Liver (tissue), 9 donors: Measurements from ENCODE around the gene DBN1. TPM values are rescaled to one million over a fixed set of nuclear protein-coding genes. Genes with fewer than 3 reads are reported as not detected.
A peak's percentile ranks its signal among the peaks of the same experiment; 100 is the strongest.

Source experiments
- DNase-seq: peaks from one replicate; pipeline ENCODE4 v3.0.0-alpha.2; 2017; ENCODE audit warnings: low spot score
- H3K27ac ChIP-seq, 2 donors: one replicate each; pipeline ENCODE4 v1.7.0; 2013; ENCODE audit warnings: inconsistent platforms in 2 of 2, low read length in 2 of 2, control low read depth in 1 of 2, low read depth in 1 of 2, mild to moderate bottlenecking in 1 of 2
- H3K27me3 ChIP-seq, 4 donors: one replicate each; pipeline versions ENCODE4 v1.6.1 to v1.7.0; 2013; ENCODE audit warnings: low read length in 3 of 4, inconsistent platforms in 1 of 4, mild to moderate bottlenecking in 1 of 4, moderate library complexity in 1 of 4; ENCODE audit not compliant: control insufficient read depth in 4 of 4, insufficient read depth in 4 of 4
- H3K36me3 ChIP-seq, 4 donors: one replicate each; pipeline versions ENCODE4 v1.6.1 to v1.7.0; 2013; ENCODE audit warnings: low read length in 3 of 4, mild to moderate bottlenecking in 3 of 4, low read depth in 1 of 4, moderate library complexity in 1 of 4; ENCODE audit not compliant: control insufficient read depth in 4 of 4, insufficient read depth in 3 of 4
- H3K4me1 ChIP-seq, 4 donors: one replicate each; pipeline versions ENCODE4 v1.6.1 to v1.7.0; 2013; ENCODE audit warnings: low read length in 3 of 4, mild to moderate bottlenecking in 3 of 4, moderate library complexity in 1 of 4; ENCODE audit not compliant: control insufficient read depth in 4 of 4, insufficient read depth in 4 of 4
- H3K4me3 ChIP-seq, 3 donors: one replicate each; pipeline versions ENCODE4 v1.6.1 to v1.7.0; 2013; ENCODE audit warnings: low read length in 3 of 3, control low read depth in 1 of 3, low read depth in 1 of 3, mild to moderate bottlenecking in 1 of 3
- H3K9ac ChIP-seq, 2 donors: one replicate each; pipeline ENCODE4 v1.7.0; 2013; ENCODE audit warnings: low read length in 2 of 2, mild to moderate bottlenecking in 2 of 2, moderate library complexity in 2 of 2, control low read depth in 1 of 2, low read depth in 1 of 2
- H3K9me3 ChIP-seq, 4 donors: one replicate each; pipeline versions ENCODE4 v1.6.1 to v1.7.0; 2013; ENCODE audit warnings: low read length in 3 of 4; ENCODE audit not compliant: control insufficient read depth in 4 of 4
- EGR1 ChIP-seq, 2 donors: IDR thresholded peaks; 2 replicates each; pipeline ENCODE4 v1.6.1; 2016 to 2018; ENCODE audit warnings: antibody characterized with exemption in 2 of 2, low read depth in 2 of 2
- FOXA1 ChIP-seq: IDR thresholded peaks from 2 replicates; pipeline ENCODE4 v1.6.1; 2016; ENCODE audit warnings: antibody characterized with exemption
- FOXA2 ChIP-seq: IDR thresholded peaks from 2 replicates; pipeline ENCODE4 v1.6.1; 2016; ENCODE audit warnings: antibody characterized with exemption
- GABPA ChIP-seq, 2 donors: IDR thresholded peaks in 1 of 2; conservative IDR thresholded peaks in 1 of 2; 2 replicates each; pipeline ENCODE4 v1.6.1; 2016; ENCODE audit warnings: antibody characterized with exemption in 2 of 2, mild to moderate bottlenecking in 1 of 2, moderate library complexity in 1 of 2
- HNF4G ChIP-seq: IDR thresholded peaks from 2 replicates; pipeline ENCODE4 v1.6.1; 2016; ENCODE audit warnings: antibody characterized with exemption
- JUND ChIP-seq, 2 donors: IDR thresholded peaks; 2 replicates each; pipeline ENCODE4 v1.6.1; 2016; ENCODE audit warnings: antibody characterized with exemption in 2 of 2
- NR2F2 ChIP-seq: IDR thresholded peaks from 2 replicates; pipeline ENCODE4 v1.6.1; 2016; ENCODE audit warnings: antibody characterized with exemption
- RXRA ChIP-seq, 2 donors: IDR thresholded peaks; 2 replicates each; pipeline ENCODE4 v1.6.1; 2017 to 2018; ENCODE audit warnings: antibody characterized with exemption in 2 of 2, mild to moderate bottlenecking in 1 of 2
- SP1 ChIP-seq: IDR thresholded peaks from 2 replicates; pipeline ENCODE4 v1.6.1; 2018; ENCODE audit warnings: antibody characterized with exemption, mild to moderate bottlenecking
- TAF1 ChIP-seq: conservative IDR thresholded peaks from 2 replicates; pipeline ENCODE4 v1.6.1; 2016; ENCODE audit warnings: antibody characterized with exemption, mild to moderate bottlenecking
- YY1 ChIP-seq: IDR thresholded peaks from 2 replicates; pipeline ENCODE4 v1.6.1; 2016; ENCODE audit warnings: antibody characterized with exemption, mild to moderate bottlenecking
- WGBS: extraction: QIAGEN DNeasy Blood & Tissue Kit; methylation state at CpG from one replicate; pipeline ENCODE4 v1.1.7; 2013; 5-methylcytosine and 5-hydroxymethylcytosine counted together
- polyA plus RNA-seq, 2 donors: library from polyadenylated mRNA; stranded (reverse) in 1 of 2; unstranded in 1 of 2; fragments of 200-250 nt in 1 of 2; fragments of >200 nt in 1 of 2; fragmentation: Nextera tagmentation in 1 of 2; extraction: Ambion mirVana in 1 of 2; gene quantifications; one replicate each; pipeline versions ENCODE4 v1.2.1 to v1.2.3, GENCODE V29; 2013 to 2015
- total RNA-seq, 2 donors: library from RNA; depleted of rRNA; stranded (reverse); fragments of >200 nt; gene quantifications; one replicate each; pipeline ENCODE4 v1.2.3, GENCODE V29; 2014
- TF ChIP-seq, protein P1 (sequence below): IDR thresholded peaks from 2 replicates; pipeline ENCODE4 v1.6.1; 2016; ENCODE audit warnings: antibody characterized with exemption, mild to moderate bottlenecking
- TF ChIP-seq, protein P2 (sequence below): IDR thresholded peaks from 2 replicates; pipeline ENCODE4 v1.6.1; 2016; ENCODE audit warnings: antibody characterized with exemption
- TF ChIP-seq, protein P3 (sequence below): fragments of 150-350 bp; IDR thresholded peaks from 2 replicates; pipeline ENCODE4 v1.5.1; 2017; ENCODE audit warnings: improper control_type of control experiment, low read depth, low read length; ENCODE audit not compliant: missing input control
- TF ChIP-seq, protein P4 (sequence below): IDR thresholded peaks from 2 replicates; pipeline ENCODE4 v1.6.1; 2016; ENCODE audit warnings: antibody characterized with exemption
- TF ChIP-seq, protein P5 (sequence below): IDR thresholded peaks from 2 replicates; pipeline ENCODE4 v1.6.1; 2016; ENCODE audit warnings: antibody characterized with exemption
- donor health status: healthy.
- donor health status: healthy.
- donor health status: healthy.
- donor health status: healthy.
- donor health status: healthy.

Gene DBN1
- total and polyA plus RNA-seq, 4 donors = 1.5 to 4.9 (median 2.0) TPM

DNA sequence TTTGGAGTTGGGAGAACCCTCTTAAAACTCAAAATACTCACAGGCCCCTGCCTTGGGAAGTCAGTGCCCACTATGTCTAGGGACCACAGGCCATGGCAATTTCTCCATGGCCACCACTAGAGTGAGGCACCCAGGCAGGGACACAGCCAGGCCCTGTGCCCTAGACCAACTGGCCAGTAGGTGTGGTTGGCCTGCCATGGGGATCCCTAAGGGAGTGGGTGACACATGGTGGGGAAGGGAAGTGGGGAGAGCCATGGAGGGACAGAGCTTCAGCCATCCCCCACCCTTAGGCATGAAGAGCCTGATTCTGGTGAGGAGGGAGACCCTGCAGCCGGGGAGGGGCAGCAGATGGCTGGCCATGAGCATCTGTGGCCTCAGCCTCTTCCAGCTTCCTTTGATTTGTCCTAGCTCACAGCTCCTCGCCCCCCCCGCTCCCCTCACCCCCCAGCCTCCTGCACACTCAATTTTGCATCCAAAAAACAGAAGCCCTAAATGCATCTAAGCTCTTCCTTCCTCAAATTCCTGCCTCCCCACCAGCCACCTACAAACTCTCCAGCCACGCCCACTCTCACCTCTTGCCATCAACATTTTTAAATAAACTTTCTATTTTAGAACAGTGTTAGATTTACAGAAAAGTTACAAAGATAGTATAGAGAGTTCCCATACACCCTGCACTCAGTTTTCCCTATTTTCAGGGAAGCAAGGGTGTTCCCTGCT, 1.6 kb upstream of the DBN1 start:
- no peak for DNase-seq
- Histone ChIP-seq H3K9me3 (no peaks in the 10 kb centered on the region), H3K36me3 (no peaks in the 10 kb centered on the region), H3K4me3 (no peak overlapping the region), H3K9ac (no peak overlapping the region), H3K27me3 (no peaks in the 10 kb centered on the region), H3K4me1 (peaks cover 12 to 21% (median 12%) of the 10 kb centered on the region in 4 donors), H3K27ac (no peak overlapping the region)
- WGBS = 70% methylated on average over 4 of the region's 4 CpGs
- TF ChIP-seq, protein P1, sequence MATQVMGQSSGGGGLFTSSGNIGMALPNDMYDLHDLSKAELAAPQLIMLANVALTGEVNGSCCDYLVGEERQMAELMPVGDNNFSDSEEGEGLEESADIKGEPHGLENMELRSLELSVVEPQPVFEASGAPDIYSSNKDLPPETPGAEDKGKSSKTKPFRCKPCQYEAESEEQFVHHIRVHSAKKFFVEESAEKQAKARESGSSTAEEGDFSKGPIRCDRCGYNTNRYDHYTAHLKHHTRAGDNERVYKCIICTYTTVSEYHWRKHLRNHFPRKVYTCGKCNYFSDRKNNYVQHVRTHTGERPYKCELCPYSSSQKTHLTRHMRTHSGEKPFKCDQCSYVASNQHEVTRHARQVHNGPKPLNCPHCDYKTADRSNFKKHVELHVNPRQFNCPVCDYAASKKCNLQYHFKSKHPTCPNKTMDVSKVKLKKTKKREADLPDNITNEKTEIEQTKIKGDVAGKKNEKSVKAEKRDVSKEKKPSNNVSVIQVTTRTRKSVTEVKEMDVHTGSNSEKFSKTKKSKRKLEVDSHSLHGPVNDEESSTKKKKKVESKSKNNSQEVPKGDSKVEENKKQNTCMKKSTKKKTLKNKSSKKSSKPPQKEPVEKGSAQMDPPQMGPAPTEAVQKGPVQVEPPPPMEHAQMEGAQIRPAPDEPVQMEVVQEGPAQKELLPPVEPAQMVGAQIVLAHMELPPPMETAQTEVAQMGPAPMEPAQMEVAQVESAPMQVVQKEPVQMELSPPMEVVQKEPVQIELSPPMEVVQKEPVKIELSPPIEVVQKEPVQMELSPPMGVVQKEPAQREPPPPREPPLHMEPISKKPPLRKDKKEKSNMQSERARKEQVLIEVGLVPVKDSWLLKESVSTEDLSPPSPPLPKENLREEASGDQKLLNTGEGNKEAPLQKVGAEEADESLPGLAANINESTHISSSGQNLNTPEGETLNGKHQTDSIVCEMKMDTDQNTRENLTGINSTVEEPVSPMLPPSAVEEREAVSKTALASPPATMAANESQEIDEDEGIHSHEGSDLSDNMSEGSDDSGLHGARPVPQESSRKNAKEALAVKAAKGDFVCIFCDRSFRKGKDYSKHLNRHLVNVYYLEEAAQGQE = no peak
- TF ChIP-seq EGR1 (IDR thresholded peaks at IDR 0.05; ENCODE audit: low read depth in 2 of 2) (no peak), RXRA (IDR thresholded peaks at IDR 0.05) (no peak), JUND (IDR thresholded peaks at IDR 0.05) (no peak), TAF1 (no peak), HNF4G (no peak), FOXA1 (no peak)
- TF ChIP-seq, protein P2, sequence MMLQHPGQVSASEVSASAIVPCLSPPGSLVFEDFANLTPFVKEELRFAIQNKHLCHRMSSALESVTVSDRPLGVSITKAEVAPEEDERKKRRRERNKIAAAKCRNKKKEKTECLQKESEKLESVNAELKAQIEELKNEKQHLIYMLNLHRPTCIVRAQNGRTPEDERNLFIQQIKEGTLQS = no peak

DNA sequence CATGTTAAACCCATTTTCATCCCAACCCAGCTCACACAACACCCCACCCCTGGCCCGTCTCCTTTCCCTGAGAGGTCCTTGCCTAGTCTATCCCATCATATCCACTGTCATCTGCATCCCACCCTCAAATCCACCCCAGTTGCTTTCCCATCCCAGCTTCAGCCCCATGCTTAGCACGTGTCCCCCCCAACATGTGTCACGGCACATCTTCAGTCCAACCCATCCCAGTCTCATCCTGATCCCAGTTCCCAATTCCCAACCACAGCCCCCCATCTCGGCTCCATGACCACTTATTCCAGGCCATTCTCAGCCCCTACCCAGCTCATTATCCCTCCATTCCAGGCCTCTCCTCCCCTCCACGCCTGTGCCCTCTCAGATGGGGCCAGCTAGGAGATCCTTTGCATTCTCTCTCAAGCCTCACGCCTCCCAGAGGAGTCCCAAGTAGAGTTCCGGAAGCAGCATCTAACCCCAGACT, 605 bp upstream of the DBN1 start:
- Histone ChIP-seq H3K4me1 (peaks cover 3 to 11% (median 5%) of the 10 kb centered on the region in 4 donors), H3K9me3 (no peaks in the 10 kb centered on the region), H3K27me3 (no peaks in the 10 kb centered on the region), H3K27ac (no peak overlapping the region), H3K4me3 (no peak overlapping the region), H3K36me3 (no peaks in the 10 kb centered on the region), H3K9ac (no peak overlapping the region)
- no peak for DNase-seq
- no peak for TF ChIP-seq FOXA1
- no peak for TF ChIP-seq JUND (IDR thresholded peaks at IDR 0.05)
- TF ChIP-seq YY1 = no peak
- TF ChIP-seq SP1 = no peak
- WGBS = 76% methylated on average over 7 of the region's 7 CpGs

DNA sequence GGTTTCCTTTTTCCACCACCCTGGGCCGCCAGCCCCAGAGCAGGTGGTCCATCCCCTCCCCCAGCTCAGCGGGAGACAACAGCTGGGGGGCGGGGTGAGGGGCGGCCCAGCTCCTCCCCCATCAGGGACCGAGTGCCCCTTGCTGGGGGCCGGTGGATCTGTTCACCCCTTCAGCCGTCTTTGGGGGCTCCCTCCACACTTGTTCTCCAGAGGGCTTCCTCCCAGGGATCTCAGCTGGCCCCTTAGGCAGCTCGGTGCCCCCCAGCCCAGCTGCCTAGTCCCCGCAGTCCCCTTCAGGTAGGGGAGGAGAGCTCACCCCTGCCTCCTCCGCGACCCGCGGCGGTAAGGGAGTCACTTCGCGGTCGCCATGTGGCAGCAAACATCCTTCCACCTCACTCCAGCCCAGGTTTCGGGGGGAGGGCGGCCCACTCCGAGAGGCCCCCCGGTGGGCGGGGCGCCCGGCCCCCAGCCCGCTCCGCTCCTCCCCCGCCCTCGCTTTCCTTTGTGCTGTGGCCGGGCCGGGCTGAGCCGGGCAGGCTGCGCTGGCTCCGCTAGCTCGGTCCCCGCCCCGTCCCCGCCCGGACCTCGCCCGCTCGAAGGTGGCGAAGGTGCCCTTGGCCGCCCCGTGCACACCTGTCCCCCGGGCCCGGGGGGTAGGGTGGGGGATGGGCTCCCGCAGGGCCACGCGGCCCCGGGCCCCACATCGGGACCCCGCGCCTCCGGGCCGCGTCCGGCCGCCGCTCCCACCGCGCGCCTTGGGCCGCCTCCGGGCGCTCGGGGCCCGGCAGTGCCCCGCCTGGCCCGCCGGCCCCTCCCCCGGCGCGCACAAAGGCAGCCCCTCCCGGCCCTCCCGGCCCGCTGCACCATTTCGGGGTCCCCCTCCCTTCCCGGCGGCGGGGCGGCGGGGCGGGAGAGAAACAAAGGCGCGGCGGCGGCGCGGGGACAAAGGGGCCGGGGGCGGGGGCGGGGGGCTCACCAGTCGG, 683 bp downstream of the DBN1 start:
- Histone ChIP-seq H3K9me3 (no peaks in the 10 kb centered on the region), H3K36me3 (no peaks in the 10 kb centered on the region), H3K27ac (no peak overlapping the region), H3K4me3 (peak overlapping the region in 1 of 3 donors; percentile 57), H3K9ac (no peak overlapping the region), H3K4me1 (peaks cover 0 to 6% (median 3%) of the 10 kb centered on the region in 4 donors), H3K27me3 (no peaks in the 10 kb centered on the region)
- 6% methylated on average over 93 of the region's 93 CpGs for WGBS
- DNase-seq = no peak
- TF ChIP-seq, protein P3, sequence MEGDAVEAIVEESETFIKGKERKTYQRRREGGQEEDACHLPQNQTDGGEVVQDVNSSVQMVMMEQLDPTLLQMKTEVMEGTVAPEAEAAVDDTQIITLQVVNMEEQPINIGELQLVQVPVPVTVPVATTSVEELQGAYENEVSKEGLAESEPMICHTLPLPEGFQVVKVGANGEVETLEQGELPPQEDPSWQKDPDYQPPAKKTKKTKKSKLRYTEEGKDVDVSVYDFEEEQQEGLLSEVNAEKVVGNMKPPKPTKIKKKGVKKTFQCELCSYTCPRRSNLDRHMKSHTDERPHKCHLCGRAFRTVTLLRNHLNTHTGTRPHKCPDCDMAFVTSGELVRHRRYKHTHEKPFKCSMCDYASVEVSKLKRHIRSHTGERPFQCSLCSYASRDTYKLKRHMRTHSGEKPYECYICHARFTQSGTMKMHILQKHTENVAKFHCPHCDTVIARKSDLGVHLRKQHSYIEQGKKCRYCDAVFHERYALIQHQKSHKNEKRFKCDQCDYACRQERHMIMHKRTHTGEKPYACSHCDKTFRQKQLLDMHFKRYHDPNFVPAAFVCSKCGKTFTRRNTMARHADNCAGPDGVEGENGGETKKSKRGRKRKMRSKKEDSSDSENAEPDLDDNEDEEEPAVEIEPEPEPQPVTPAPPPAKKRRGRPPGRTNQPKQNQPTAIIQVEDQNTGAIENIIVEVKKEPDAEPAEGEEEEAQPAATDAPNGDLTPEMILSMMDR = no peak
- TF ChIP-seq, protein P4, sequence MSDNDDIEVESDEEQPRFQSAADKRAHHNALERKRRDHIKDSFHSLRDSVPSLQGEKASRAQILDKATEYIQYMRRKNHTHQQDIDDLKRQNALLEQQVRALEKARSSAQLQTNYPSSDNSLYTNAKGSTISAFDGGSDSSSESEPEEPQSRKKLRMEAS = no peak
- no peak for TF ChIP-seq YY1
- TF ChIP-seq, protein P2 = no peak
- TF ChIP-seq NR2F2 = no peak
- TF ChIP-seq, protein P5, sequence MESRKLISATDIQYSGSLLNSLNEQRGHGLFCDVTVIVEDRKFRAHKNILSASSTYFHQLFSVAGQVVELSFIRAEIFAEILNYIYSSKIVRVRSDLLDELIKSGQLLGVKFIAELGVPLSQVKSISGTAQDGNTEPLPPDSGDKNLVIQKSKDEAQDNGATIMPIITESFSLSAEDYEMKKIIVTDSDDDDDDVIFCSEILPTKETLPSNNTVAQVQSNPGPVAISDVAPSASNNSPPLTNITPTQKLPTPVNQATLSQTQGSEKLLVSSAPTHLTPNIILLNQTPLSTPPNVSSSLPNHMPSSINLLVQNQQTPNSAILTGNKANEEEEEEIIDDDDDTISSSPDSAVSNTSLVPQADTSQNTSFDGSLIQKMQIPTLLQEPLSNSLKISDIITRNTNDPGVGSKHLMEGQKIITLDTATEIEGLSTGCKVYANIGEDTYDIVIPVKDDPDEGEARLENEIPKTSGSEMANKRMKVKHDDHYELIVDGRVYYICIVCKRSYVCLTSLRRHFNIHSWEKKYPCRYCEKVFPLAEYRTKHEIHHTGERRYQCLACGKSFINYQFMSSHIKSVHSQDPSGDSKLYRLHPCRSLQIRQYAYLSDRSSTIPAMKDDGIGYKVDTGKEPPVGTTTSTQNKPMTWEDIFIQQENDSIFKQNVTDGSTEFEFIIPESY = no peak
- TF ChIP-seq EGR1 (IDR thresholded peaks at IDR 0.05; ENCODE audit: low read depth in 2 of 2) = no peak
- no peak for TF ChIP-seq TAF1
- TF ChIP-seq JUND (IDR thresholded peaks at IDR 0.05) = no peak
- no peak for TF ChIP-seq FOXA1
- no peak for TF ChIP-seq FOXA2
- TF ChIP-seq HNF4G = no peak
- no peak for TF ChIP-seq SP1
- no peak for TF ChIP-seq GABPA (IDR thresholded peaks at IDR 0.05 in 1 of 2, conservative IDR thresholded peaks at IDR 0.05 in 1 of 2)
